ENCODE results near the gene FGD3. TPM values are rescaled to one million over a fixed set of nuclear protein-coding genes. Genes with fewer than 3 reads are reported as not detected.
"Not testable (repeated sequence)": the region's sequence is repeated elsewhere in the genome, so short reads cannot be mapped to it uniquely, and the experiment has no call there.

Gene FGD3
- total RNA-seq, 1 donor from 2014 or later = 39.5 TPM

GRCh38 chr9:93012963-93013855 lies 65.9 kb downstream of the FGD3 start:
- Mint-ChIP-seq H3K4me1 (peaks cover 2% of the 10 kb centered on the region), H3K27me3 (no peaks in the 10 kb centered on the region), H3K27ac (no peak overlapping the region), H3K36me3 (ENCODE audit: low read depth) (peaks cover 56% of the 10 kb centered on the region), H3K9me3 (no peaks in the 10 kb centered on the region), H3K4me3 (no peak overlapping the region)
- intact Hi-C loops (cut with micrococcal nuclease) = no loop called here
- DNase-seq = no peak

GRCh38 chr9:93013856-93014582 lies 66.7 kb downstream of the FGD3 start:
- peak overlapping the region; percentile 30 for H3K27ac Mint-ChIP-seq
- H3K36me3 Mint-ChIP-seq (ENCODE audit: low read depth) = peaks cover 58% of the 10 kb centered on the region
- peaks cover 2% of the 10 kb centered on the region for H3K4me1 Mint-ChIP-seq
- DNase-seq = no peak
- intact Hi-C loops (cut with micrococcal nuclease) = no loop called here
- no peak overlapping the region for H3K4me3 Mint-ChIP-seq
- H3K9me3 Mint-ChIP-seq = no peaks in the 10 kb centered on the region
- no peaks in the 10 kb centered on the region for H3K27me3 Mint-ChIP-seq

- DNase-seq; intact Hi-C loops (cut with micrococcal nuclease); H3K27me3 Mint-ChIP-seq; H3K4me3 Mint-ChIP-seq; H3K4me1 Mint-ChIP-seq; H3K27ac Mint-ChIP-seq; H3K9me3 Mint-ChIP-seq: not testable (repeated sequence)
- peaks cover 57% of the 10 kb centered on the region for H3K36me3 Mint-ChIP-seq (ENCODE audit: low read depth)
Measured at GRCh38 chr9:93015190-93015589, 67.9 kb downstream of the FGD3 start.

GRCh38 chr9:93017621-93018020 lies 70.3 kb downstream of the FGD3 start:
- DNase-seq = no peak
- peaks cover 63% of the 10 kb centered on the region for H3K36me3 Mint-ChIP-seq (ENCODE audit: low read depth)
- intact Hi-C loops (cut with micrococcal nuclease) = no loop called here

GRCh38 chr9:93020151-93020550 lies 72.8 kb downstream of the FGD3 start:
- no peak for DNase-seq
- H3K27ac Mint-ChIP-seq = no peak overlapping the region
- H3K4me1 Mint-ChIP-seq = peaks cover 25% of the 10 kb centered on the region
- intact Hi-C loops (cut with micrococcal nuclease) = no loop called here
- H3K9me3 Mint-ChIP-seq = no peaks in the 10 kb centered on the region
- no peak overlapping the region for H3K4me3 Mint-ChIP-seq
- H3K36me3 Mint-ChIP-seq (ENCODE audit: low read depth) = peaks cover 58% of the 10 kb centered on the region
- H3K27me3 Mint-ChIP-seq = no peaks in the 10 kb centered on the region

More at GRCh38 chr9:93017621-93018020, 70.3 kb downstream of the FGD3 start:
- no peak overlapping the region for H3K4me3 Mint-ChIP-seq
- no peaks in the 10 kb centered on the region for H3K9me3 Mint-ChIP-seq
- peak overlapping the region; percentile 51 for H3K27ac Mint-ChIP-seq
- H3K27me3 Mint-ChIP-seq = no peaks in the 10 kb centered on the region
- H3K4me1 Mint-ChIP-seq = peaks cover 15% of the 10 kb centered on the region

GRCh38 chr9:93020771-93021670 lies 73.7 kb downstream of the FGD3 start:
- Mint-ChIP-seq H3K27me3 (no peaks in the 10 kb centered on the region), H3K9me3 (no peaks in the 10 kb centered on the region), H3K27ac (peak overlapping the region; percentile 75), H3K4me3 (no peak overlapping the region), H3K4me1 (peaks cover 30% of the 10 kb centered on the region), H3K36me3 (ENCODE audit: low read depth) (peaks cover 56% of the 10 kb centered on the region)
- intact Hi-C loops (cut with micrococcal nuclease) = no loop called here
- DNase-seq = peak; percentile 81

GRCh38 chr9:93022066-93022465 lies 74.7 kb downstream of the FGD3 start:
- no peaks in the 10 kb centered on the region for H3K9me3 Mint-ChIP-seq
- intact Hi-C loops (cut with micrococcal nuclease) = no loop called here
- DNase-seq = no peak
- no peaks in the 10 kb centered on the region for H3K27me3 Mint-ChIP-seq
- H3K4me1 Mint-ChIP-seq = peaks cover 38% of the 10 kb centered on the region
- H3K36me3 Mint-ChIP-seq (ENCODE audit: low read depth) = peaks cover 53% of the 10 kb centered on the region
- H3K27ac Mint-ChIP-seq = no peak overlapping the region
- H3K4me3 Mint-ChIP-seq = no peak overlapping the region

GRCh38 chr9:93022721-93023520 lies 75.6 kb downstream of the FGD3 start:
- no peak overlapping the region for H3K4me3 Mint-ChIP-seq
- no peaks in the 10 kb centered on the region for H3K9me3 Mint-ChIP-seq
- peaks cover 46% of the 10 kb centered on the region for H3K4me1 Mint-ChIP-seq
- intact Hi-C loops (cut with micrococcal nuclease) = no loop called here
- H3K27me3 Mint-ChIP-seq = no peaks in the 10 kb centered on the region
- H3K27ac Mint-ChIP-seq = peak overlapping the region; percentile 36
- DNase-seq = no peak
- peaks cover 49% of the 10 kb centered on the region for H3K36me3 Mint-ChIP-seq (ENCODE audit: low read depth)

- Mint-ChIP-seq H3K9me3 (no peaks in the 10 kb centered on the region), H3K4me1 (peaks cover 51% of the 10 kb centered on the region), H3K36me3 (ENCODE audit: low read depth) (peaks cover 46% of the 10 kb centered on the region), H3K27ac (peak overlapping the region; percentile 45), H3K27me3 (no peaks in the 10 kb centered on the region), H3K4me3 (no peak overlapping the region)
- no peak for DNase-seq
- intact Hi-C loops (cut with micrococcal nuclease) = no loop called here
Measured at GRCh38 chr9:93023521-93023815, 76.1 kb downstream of the FGD3 start.

GRCh38 chr9:93024646-93024910 lies 77.3 kb downstream of the FGD3 start:
- no peak for DNase-seq
- Mint-ChIP-seq H3K4me3 (peak overlapping the region; percentile 32), H3K9me3 (no peaks in the 10 kb centered on the region), H3K4me1 (peaks cover 53% of the 10 kb centered on the region), H3K27me3 (no peaks in the 10 kb centered on the region), H3K27ac (peak overlapping the region; percentile 85), H3K36me3 (ENCODE audit: low read depth) (peaks cover 39% of the 10 kb centered on the region)
- intact Hi-C loops (cut with micrococcal nuclease) = no loop called here

- Mint-ChIP-seq H3K4me1 (peaks cover 57% of the 10 kb centered on the region), H3K36me3 (ENCODE audit: low read depth) (peaks cover 43% of the 10 kb centered on the region), H3K9me3 (no peaks in the 10 kb centered on the region), H3K27me3 (no peaks in the 10 kb centered on the region), H3K27ac (peak overlapping the region; percentile 90), H3K4me3 (peak overlapping the region; percentile 54)
- DNase-seq = peak; percentile 77
- intact Hi-C loops (cut with micrococcal nuclease) = no loop called here
Measured at GRCh38 chr9:93024986-93025630, 77.8 kb downstream of the FGD3 start.

- intact Hi-C loops (cut with micrococcal nuclease) = no loop called here
- Mint-ChIP-seq H3K9me3 (no peaks in the 10 kb centered on the region), H3K36me3 (ENCODE audit: low read depth) (peaks cover 47% of the 10 kb centered on the region)
Measured at GRCh38 chr9:93025736-93026135, 78.4 kb downstream of the FGD3 start.

GRCh38 chr9:93026640-93027039 lies 79.3 kb downstream of the FGD3 start:
- intact Hi-C loops (cut with micrococcal nuclease) = no loop called here
- H3K36me3 Mint-ChIP-seq (ENCODE audit: low read depth) = peaks cover 47% of the 10 kb centered on the region
- no peak for DNase-seq
- no peaks in the 10 kb centered on the region for H3K27me3 Mint-ChIP-seq
- peak overlapping the region; percentile 94 for H3K27ac Mint-ChIP-seq
- no peaks in the 10 kb centered on the region for H3K9me3 Mint-ChIP-seq
- peaks cover 56% of the 10 kb centered on the region for H3K4me1 Mint-ChIP-seq
- no peak overlapping the region for H3K4me3 Mint-ChIP-seq

More at GRCh38 chr9:93025736-93026135, 78.4 kb downstream of the FGD3 start:
- Mint-ChIP-seq H3K4me3 (no peak overlapping the region), H3K27me3 (no peaks in the 10 kb centered on the region), H3K27ac (peak overlapping the region; percentile 90), H3K4me1 (peaks cover 56% of the 10 kb centered on the region)
- DNase-seq = no peak
